ENCODE data around the gene TSPAN18.

The TSPAN18 gene

GRCh38 chr11:44711787-44712608 is 14.8 kb upstream of the TSPAN18 start:
- no peak for DNase-seq

GRCh38 chr11:44713022-44713421 is 13.7 kb upstream of the TSPAN18 start:
- no peak for DNase-seq

- DNase-seq, result no peak
These were observed 10.5 kb upstream of the TSPAN18 start for GRCh38 chr11:44716256-44716655.

- no peak for DNase-seq
These were observed 8.7 kb upstream of the TSPAN18 start for GRCh38 chr11:44718057-44718456.

DNA sequence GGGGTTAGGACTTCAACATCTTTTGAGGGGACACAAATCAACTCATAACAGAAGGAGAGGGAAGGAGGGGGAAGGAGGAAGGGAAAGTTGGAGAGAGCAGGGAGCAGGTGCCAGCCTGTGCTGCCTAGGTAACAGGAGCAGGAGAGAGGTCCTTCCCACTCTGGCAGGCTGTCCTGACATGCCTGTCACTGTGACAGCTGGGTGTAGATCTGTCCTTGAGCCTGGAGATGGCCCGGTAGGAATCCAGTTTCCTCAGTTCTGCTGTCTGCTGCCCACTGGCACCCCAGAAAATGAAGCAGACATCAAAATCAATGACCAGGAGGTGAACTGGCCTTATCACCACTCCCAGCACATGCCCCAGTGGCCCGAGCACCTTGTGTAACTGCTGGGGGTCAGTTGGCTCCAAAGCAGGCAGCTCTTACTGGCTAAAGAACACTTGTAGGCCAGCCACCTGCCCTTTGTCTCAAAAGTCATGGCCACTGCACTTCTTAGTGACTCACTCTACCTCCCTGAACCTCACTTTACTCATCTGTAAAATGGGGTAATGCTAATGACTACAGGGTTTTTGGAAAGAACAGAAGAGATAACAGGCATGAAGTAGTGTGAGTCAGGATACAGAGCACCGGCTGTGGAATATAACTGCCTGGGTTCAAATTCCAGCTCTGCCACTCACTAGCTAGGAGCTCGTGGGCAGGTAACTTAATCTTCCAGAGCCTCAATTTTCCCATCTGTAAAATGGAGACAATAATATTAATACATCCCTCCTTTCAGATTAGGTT is 8.0 kb upstream of the TSPAN18 start:
- no peak for DNase-seq

DNA sequence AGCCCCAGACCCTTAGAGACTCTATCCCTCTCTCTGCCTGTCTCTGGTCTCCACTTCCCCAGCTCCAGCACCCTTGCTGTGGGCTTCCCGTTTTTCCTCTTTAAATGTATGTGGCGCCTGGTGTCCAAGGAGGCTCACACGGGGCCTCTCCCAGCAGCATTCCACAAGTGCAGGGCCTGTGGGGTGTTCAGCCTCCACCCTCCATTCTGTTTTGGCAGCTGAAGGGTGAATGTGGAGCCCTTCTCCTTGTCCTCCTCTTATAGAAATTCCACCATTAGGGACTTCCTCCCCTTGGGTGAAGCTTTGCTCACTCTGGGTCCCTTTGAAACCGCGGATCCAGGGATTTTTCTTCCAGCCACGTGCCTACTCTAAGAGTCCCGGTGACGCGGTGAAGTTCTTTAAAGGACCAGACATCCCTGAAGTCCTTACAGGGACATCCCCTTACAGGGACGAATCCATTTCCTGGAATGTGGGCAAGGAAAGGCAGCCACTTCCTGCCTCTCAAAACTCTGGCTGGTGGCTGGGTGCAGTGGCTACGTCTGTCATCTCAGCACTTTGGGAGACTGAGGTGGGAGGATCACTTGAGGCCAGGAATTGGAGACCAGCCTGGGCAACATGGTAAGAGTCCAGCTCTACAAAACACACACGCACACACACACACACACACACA is 1.6 kb upstream of the TSPAN18 start:
- no peak for DNase-seq

- DNase-seq, result no peak
These were observed 942 bp upstream of the TSPAN18 start for GRCh38 chr11:44725757-44726282.

- DNase-seq, result no peak
These were observed 281 bp downstream of the TSPAN18 start for GRCh38 chr11:44727114-44727372.

GRCh38 chr11:44727373-44728287 is 868 bp downstream of the TSPAN18 start:
- DNase-seq, result peak; percentile 69

DNA sequence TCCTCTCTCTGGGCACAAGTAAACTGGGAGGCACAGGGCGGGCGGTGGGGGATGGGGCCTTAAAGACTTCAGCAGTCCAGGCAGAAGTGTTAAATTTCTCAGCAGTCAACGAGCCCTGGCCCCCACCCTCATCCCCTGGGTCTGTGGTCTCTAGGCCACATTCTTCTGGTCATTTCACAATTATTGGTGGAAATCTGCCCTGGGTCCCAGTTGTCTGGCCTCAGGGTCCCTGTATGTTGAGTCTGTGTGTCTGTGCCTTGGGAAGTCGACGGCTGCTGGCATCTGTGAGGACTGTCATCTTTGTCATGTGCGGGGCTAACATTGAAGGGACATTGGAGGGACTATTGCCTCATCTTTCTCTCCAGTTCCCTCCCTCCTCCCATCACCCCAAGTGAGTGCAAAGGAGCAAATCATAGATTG is 1.7 kb downstream of the TSPAN18 start:
- no peak for DNase-seq

GRCh38 chr11:44729063-44729462 is 2.3 kb downstream of the TSPAN18 start:
- no peak for DNase-seq

DNA sequence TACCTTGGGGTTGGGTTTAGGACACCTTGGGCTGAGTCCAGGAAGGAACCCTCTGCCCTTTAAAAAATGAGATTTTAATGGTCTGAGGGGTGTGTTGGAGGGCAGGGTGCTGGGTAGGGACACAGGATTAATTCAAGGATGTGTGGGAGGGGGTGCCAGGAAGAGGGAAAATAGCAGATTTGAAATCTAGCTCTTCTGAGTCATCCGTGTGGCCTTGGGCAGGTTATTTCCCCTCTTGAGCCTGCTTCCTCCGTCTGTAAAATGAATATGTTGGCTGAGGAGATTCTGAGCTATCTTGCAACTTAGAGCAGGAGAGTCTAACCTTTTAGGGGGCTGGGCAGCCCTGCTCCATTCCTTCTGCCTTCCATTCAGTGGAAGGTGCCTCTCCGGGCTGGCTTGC is 3.0 kb downstream of the TSPAN18 start:
- no peak for DNase-seq

DNA sequence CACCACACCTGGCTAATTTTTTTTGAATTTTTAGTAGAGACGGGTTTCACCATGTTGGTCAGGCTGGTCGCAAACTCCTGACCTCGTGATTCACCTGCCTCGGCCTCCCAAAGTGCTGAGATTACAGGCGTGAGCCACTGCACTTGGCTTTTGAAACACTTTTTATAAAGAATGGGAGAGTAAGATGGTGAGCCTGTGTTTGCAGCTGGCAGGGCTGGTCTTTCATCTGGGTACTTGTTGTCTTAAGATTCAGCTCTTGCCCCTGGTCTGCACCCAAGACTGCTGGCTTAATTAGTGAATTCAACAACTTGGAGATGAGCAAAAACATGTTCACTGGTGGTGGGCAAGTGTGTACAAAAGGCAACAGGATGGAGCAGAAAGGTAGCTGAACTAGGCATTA is 4.0 kb downstream of the TSPAN18 start:
- no peak for DNase-seq

DNA sequence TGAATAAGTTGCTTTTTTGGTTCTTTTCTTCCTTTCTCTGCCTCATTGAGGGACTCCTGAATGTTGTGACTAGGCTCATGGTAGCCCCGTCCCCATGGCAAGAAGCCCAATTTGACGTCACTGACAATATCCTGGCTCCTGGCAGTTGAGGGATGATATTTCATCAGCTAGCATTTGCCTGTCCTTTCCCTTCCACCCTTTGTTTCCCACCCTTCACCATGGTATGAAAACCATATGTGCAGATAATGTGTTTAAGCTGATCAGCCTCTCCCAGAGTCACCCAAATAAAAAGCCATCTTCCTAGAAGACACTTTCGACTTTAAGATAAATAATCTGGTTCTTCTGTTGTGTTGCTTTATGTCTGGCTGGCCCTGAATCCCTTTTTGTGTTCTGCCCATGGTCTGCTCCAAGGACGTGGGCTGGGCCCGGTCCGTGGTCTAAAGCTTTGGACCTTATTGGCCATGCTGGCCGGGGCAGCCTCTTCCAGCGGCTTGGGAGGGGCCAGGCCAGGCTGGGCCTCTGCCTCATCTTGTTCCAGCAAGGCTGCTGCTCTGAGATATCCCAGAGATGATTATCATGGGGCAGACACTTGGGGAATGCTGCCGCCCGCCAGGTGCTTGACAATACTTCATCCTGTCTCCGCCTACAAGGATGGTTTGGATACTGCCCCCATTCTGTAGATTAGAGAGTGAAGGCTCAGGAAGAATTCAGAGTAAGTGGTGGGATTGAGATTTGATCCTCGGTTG is 5.1 kb downstream of the TSPAN18 start:
- DNase-seq, result no peak

DNA sequence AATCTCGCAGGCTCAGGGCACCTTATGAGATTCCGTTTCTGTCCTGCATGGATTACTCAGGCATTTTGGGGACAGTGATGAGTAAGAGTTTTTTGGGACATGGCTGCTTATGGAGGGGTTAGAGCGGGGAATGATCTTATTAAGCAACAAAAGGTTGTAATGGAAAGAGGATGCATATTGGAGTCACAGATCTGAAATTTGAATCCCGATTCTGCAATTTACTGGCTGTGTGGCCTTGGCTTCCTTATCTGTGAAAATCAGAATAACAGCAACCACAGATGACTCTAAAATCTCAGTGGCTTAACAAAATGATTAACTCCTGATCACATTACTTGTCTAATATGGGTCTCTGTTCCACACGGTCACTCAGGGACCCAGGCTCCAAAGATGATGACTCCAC is 5.8 kb downstream of the TSPAN18 start:
- no peak for DNase-seq

DNA sequence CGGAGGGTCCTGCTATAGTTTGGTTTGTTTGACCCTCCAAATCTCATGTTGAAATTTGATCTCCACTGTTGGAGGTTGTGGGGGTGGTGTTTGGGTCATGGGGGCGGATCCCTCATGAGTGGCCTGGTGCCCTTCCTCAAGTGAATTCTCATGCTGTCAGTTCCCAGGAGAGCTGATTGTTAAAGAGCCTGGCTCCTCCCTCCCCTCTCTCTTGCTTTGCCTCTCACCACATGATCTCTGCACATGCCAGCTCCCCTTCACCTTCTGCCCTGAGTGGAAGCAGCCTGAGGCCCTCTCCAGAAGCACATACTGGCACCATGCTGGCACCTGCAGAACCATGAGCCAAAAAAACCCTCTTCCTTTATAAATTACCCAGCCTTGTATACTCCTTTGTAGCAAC is 7.1 kb downstream of the TSPAN18 start:
- no peak for DNase-seq

DNA sequence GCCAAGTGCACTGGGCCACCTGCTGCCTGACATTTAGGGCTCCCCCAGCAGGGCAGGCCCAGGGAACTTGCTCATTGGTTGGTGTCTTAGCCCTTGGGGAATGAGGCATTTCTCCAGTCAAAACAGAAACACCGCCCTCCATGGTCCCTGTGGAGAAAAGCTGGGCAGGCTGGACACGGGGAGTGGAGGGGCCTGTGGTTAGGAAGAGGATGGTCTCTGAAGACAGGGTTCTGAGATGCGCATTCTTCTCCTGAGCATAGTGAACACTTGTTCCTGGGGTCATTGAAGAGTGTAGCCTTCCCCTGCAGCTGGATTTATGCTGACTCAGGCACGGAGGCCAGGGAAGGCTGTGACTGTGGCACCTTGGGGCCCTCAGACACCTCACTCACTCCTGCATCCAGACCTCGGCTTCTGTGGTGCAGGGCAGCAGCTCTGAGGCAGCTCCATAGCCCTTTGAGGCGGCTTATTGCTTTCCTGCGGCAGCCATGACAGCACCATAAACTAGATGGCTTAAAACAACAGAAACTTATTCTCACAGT is 8.2 kb downstream of the TSPAN18 start:
- no peak for DNase-seq

GRCh38 chr11:44736791-44737190 is 10.0 kb downstream of the TSPAN18 start:
- no peak for DNase-seq

DNA sequence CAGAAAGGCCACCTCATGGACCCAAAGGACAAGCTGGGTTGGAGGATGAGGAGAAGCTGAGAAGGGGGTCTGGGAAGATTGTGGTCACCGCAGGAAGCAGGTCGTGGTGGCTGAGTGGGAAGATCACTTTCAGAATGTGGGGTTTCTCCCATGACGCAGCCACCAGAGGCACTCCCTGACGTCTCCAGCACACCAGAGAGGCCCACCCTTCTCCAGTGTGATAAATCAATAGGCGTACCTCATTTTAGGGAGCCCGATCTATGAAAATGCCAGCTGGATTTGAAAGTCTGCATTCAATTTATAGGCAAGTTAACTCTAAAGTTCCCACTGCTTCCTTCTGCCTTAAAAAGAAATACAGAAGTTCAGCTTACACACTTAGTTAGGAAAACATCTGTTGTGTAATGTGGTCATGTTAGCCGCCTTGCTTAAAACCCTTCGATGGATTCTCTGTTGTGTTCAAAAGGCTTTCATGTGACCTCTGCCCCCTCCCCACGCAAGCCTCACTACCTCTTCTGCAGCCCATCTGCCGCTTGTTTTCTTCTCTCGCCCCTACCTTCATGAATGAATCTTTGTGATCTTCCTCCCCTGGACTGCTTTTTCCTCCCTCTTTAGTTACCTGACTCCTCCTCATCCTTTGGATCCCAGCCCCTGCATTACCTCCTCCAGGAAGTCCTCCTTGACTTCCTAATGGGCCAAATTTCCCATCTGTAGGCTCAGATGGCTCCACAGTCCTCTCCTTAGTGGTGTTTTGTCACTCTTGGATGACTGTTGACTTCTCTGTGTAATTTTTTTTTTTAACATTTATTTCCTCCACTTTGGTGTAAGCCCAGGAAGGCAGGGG is 10.7 kb downstream of the TSPAN18 start:
- DNase-seq, result no peak

- no peak for DNase-seq
These were observed 12.0 kb downstream of the TSPAN18 start for GRCh38 chr11:44738791-44739190.

DNA sequence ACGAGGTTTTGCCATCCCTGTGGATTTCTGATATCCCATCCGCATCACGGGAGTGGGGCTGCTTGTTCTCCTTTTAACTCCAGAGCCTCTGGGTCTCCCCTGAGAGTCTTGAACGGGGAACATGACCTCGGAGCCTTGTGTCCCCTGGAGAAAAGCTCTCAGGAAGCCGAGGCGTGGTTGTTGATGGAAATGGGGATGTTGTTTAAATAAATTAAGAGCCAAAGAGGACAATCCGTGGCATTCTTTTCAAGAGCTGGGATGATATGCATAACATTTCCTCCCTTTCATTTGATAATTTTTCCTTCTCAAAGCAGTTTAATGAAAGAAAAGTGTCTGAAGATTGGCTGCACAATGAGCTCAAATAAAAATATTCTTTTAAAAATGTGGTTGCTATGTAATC is 14.2 kb downstream of the TSPAN18 start:
- DNase-seq, result no peak
